Keratinocyte (primary cell): ENCODE measurements around the gene KPNA4.

Experiments used
- EZH2 ChIP-seq: IDR thresholded peaks from one replicate; pipeline ENCODE4 v1.6.1; 2012; ENCODE audit warnings: inconsistent platforms, mild to moderate bottlenecking, low read length, moderate library complexity
- TF ChIP-seq, protein P1 (sequence below), 3 experiments: IDR thresholded peaks in 1 of 3; conservative IDR thresholded peaks in 1 of 3; optimal IDR thresholded peaks in 1 of 3; 2 replicates in 2 of 3; 3 replicates in 1 of 3; pipeline versions ENCODE3 to v1.5.1; 2011; ENCODE audit warnings: low read length in 3 of 3, mild to moderate bottlenecking in 3 of 3, moderate library complexity in 2 of 3, control low read depth in 1 of 3, inconsistent platforms in 1 of 3; ENCODE audit not compliant: insufficient read depth in 2 of 3; ENCODE audit errors: extremely low read depth in 1 of 3

DNA sequence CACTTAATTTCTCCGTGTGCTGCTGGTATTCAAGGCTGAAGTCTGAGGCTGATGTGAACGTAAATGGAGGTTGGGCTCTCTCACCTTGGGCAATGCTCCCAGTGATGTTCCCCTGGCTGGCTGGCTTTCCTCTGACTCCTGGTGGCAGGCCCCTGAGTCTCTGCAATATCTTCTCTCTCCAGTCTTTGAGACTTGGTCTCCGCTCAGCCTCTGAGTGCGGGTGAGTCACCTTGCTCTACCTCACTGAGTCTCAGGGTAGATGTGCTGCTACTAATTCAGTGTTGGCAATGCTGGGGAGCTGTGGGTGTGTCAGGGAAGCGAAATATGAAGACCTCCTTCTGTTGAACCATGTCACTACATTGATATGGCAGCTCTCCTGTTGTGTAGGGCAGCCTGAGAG, 84.4 kb downstream of the KPNA4 start:
- TF ChIP-seq, protein P1, sequence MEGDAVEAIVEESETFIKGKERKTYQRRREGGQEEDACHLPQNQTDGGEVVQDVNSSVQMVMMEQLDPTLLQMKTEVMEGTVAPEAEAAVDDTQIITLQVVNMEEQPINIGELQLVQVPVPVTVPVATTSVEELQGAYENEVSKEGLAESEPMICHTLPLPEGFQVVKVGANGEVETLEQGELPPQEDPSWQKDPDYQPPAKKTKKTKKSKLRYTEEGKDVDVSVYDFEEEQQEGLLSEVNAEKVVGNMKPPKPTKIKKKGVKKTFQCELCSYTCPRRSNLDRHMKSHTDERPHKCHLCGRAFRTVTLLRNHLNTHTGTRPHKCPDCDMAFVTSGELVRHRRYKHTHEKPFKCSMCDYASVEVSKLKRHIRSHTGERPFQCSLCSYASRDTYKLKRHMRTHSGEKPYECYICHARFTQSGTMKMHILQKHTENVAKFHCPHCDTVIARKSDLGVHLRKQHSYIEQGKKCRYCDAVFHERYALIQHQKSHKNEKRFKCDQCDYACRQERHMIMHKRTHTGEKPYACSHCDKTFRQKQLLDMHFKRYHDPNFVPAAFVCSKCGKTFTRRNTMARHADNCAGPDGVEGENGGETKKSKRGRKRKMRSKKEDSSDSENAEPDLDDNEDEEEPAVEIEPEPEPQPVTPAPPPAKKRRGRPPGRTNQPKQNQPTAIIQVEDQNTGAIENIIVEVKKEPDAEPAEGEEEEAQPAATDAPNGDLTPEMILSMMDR (optimal IDR thresholded peaks at IDR 0.05 in 1 of 3, IDR thresholded peaks at IDR 0.05 in 1 of 3, conservative IDR thresholded peaks at IDR 0.05 in 1 of 3; ENCODE audit: extremely low read depth in 1 of 3, insufficient read depth in 2 of 3, low read length in 3 of 3), result no peak
- TF ChIP-seq EZH2, result no peak
